ENCODE measurements around the gene COL8A2.

GRCh38 chr1:36122062-36123030 lies 2.7 kb downstream of the COL8A2 start:
- TF ChIP-seq CTCF (IDR thresholded peaks at IDR 0.05) (no peak), POLR2A (IDR thresholded peaks at IDR 0.05) (no peak)

All from right lobe of liver (tissue), 4 donors.